Brain pericyte (primary cell): Measurements from ENCODE around the gene DDAH2.
A peak's percentile ranks its signal among the peaks of the same experiment; 100 is the strongest.

Source experiments
- DNase-seq: peaks from one replicate; pipeline ENCODE4 v3.0.0-alpha.2; 2012; ENCODE audit warnings: low read depth, low spot score

DDAH2 gene

DNA sequence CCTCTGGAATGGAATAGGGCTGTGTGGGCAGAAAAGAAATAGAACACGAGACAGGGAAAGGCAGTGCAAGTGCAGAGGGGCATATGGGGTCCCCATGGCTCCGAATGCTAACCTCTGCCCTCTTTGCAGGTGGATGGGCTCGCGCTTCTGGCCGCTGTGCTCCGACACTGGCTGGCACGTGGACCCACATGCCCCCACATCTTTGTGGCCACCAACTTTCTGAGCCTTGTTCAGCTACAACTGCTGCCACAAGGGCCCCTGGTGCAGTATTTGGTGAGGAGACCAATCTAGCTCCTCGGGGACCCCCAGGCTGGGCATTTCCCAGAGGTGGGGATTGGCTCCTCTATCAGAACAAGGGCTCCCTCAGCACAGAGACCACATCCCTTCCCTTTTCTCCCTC lies 32.2 kb upstream of the DDAH2 start:
- no peak for DNase-seq

GRCh38 chr6:31760790-31761189 lies 31.7 kb upstream of the DDAH2 start:
- no peak for DNase-seq

DNA sequence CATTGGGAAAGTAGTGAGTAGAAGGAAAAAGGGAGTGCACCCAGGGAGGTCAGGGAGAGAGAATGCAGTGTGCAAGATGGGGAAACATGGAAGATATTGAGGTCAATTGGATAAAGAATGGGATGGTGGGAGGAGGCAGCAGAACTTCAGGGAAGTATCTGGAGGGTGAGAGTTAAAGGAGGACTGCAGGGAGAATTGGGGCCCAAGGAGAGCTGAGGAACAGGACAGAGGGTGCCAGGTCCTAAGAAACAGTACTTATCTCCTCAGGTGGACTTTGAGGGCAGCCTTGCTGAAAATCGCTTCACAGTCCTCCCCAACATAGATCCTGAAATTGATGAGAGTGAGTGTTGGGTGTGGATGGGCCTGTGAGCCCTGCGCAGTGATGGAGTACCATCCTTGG lies 29.2 kb upstream of the DDAH2 start:
- no peak for DNase-seq

- DNase-seq = no peak
These were observed 23.7 kb upstream of the DDAH2 start for GRCh38 chr6:31752739-31753319.

DNA sequence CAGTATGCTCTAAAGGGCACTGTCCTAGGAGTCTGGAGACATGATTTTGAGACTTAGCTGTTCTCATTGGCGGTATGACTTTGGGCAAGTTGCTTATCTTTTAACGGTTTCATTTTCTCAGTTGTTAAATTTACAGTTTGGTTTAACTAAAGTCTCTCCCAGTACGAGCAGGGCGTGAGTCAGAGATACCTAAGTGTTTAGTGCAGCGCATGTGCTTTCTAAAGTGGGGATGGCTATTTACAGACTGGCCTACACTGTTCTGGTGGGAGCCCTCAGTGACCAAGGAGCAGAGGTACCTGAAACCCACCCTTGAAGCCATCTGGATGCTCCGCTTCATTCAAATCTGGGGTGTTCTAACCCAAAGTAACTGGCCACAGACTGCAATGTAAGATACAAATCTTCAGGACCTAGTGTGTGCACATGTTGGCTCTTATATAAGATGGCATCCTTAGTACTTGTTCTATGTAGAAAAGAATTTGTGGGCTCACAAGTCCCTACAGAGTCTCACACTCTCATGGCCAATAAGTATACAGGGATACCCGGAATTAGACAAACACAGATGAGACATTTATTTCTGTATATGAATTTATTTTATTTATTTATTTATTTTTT lies 21.4 kb upstream of the DDAH2 start:
- no peak for DNase-seq

DNA sequence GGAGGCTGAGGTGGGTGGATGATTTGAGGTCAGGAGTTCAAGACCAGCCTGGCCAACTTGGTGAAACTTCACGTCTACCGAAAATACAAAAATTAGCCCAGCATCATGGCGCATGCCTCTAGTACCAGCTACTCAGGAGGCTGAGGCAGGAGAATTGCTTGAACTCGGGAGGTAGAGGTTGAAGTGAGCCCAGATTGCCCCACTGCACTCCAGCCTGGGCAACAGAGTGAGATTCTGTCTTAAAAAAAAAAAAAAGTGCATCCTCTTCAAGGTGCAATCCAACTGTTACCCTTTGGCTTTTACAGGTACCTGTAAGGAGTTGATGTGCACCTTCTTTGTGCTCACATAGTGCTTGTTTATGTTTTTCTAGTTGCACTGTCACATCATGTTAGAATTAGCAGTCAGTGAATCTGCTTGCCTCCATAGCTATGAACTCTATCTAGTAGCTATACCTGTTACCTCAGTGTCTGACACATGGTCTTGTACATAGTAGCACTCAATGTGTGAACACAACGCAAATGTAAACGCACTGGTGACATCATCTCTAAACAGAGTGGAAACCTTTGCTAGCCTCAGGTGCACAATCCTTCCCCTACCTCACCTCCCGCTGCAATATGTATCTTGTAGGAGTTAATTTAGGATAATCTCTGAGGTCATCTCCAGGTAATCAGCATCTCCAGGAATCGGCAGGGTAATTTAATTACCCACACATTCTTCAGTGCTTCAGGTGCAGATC lies 20.4 kb upstream of the DDAH2 start:
- no peak for DNase-seq

- DNase-seq = no peak
These were observed 15.3 kb upstream of the DDAH2 start for GRCh38 chr6:31744422-31744821.

DNA sequence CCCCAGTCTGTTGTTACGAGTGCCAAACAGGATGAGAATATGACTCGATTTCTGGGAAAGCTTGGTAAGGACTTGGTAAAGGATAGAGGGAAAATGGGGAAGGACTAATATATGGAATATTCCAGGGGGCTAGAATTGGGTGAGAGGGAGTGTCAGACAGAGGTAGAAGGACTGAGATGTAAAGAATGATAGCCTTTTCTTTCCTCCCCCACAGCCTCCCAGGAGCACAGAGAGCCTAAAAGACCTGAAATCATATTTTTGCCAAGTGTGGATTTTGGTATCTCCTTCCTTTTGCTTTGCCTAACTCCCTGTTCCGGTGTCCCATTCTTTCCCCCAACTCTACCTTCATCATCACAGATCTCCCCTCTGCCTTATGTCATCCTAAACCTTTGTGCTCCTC lies 13.8 kb upstream of the DDAH2 start:
- no peak for DNase-seq

DNA sequence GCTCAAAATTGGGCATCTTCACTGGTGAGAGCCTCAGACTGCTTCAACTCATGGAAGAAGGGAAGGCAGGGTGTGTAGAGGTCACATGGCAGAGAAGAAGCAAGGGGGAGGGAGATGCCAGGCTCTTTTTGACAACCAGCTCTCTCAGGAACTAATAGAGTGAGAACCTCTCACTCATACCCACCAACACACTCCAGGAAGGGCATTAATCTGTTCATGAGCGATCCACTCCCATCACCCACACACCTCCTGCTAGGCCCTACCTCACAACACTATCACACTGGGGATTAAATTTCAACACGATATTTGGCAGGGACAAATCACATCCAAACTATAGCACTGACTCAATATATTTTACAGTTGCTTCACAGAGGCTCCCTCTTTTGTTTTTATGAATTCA lies 12.7 kb upstream of the DDAH2 start:
- DNase-seq = no peak

DNA sequence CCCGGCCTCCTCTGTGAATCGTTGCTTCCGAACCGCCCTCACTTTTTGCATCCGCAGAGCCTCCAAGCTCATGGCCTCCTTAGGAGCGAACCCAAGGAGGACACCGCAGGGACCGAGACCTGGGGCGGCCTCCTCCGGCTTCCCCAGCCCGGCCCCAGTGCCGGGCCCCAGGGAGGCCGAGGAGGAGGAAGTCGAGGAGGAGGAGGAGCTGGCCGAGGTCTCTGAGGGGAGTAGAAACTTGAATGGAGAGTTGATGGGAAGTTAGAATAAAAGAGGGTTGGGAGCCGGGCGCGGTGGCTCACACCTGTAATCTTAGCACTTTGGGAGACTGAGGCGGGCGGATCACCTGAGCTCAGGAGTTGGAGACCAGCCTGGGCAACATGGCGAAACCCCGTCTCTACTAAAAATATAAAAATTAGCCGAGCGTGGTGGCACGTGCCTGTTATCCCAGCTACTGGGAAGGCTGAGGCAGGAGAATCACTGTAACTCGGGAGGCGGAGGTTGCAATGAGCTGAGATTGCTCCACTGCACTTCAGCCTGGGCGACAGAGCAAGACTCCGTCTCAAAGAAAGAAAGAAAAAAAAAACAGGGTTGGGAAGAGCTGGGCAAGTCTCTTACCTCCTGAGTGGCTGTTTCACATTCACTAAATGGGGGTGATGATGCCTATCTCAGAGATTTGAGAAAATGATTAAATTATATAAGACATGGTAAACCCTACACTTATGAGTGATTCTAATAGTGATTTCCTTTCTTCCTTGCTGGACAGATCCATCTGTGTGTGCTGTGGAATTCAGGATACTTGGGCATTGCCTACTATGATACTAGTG lies 11.5 kb upstream of the DDAH2 start:
- no peak for DNase-seq

DNA sequence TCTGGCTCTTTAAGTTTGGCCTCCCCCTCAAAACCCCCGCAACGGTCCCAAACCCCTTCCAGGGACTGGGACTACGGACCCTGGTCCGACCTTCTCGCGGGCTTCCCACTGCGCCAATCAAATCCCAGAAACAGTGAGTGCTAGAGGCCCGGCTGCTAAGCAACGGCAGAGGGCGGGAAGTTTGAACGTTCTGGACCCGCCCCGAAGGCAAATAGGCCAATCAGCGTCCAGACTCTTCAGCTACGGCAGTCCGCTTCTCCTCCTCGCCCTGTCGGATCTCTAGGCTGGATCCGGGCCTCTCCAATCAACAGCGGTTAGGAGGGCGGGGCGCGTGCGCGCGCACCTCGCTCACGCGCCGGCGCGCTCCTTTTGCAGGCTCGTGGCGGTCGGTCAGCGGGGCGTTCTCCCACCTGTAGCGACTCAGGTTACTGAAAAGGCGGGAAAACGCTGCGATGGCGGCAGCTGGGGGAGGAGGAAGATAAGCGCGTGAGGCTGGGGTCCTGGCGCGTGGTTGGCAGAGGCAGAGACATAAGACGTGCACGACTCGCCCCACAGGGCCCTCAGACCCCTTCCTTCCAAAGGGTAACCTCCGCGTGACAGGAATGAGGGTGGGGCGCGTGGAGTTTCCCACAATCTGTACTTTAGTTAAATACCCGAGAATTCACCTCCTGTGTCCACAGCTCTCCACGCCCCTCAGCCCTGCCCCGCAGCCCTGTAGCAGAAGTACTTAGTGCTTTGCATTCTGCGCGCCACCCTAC lies 10.7 kb upstream of the DDAH2 start, which contains the start of gene MSH5:
Gene MSH5 (plus strand): TSS at position 367 of the 758 bp plus-strand sequence. CDS start 462 bp downstream, outside the sequence.
- peak; percentile 96 for DNase-seq

GRCh38 chr6:31737991-31738979 lies 9.2 kb upstream of the DDAH2 start:
- no peak for DNase-seq

DNA sequence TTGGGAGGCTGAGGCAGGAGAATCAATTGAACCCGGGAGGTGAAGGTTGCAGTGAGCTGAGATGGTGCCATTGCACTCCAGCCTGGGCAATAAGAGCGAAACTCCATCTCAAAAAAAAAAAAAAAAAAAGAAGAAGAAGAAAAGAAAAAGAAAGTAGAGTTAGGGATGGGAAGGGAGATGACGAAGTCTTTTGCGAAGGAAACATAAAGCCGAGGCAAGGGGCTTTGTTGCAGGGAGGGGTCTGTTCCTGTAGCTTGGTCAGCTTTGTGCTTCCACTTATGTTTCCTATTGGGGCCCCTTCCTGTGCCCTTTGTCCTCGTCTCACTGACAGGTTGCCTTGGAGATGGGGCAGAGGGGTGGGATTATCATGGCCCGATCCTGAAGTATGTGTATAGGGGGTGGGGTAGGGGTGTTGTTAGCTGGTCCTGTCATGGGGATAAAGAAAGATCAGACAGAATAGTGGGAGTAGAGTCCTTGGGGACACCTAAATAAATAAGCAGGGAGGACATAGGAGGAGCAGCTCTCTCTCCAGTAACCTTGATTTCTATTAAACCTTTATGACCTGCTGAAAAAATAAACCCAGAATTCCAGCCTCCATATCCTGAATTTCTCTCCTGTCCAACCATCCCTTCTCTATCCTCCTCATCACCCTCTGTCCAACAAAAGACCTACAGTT lies 8.4 kb upstream of the DDAH2 start:
- no peak for DNase-seq

GRCh38 chr6:31736768-31737314 lies 7.7 kb upstream of the DDAH2 start:
- DNase-seq = no peak

DNA sequence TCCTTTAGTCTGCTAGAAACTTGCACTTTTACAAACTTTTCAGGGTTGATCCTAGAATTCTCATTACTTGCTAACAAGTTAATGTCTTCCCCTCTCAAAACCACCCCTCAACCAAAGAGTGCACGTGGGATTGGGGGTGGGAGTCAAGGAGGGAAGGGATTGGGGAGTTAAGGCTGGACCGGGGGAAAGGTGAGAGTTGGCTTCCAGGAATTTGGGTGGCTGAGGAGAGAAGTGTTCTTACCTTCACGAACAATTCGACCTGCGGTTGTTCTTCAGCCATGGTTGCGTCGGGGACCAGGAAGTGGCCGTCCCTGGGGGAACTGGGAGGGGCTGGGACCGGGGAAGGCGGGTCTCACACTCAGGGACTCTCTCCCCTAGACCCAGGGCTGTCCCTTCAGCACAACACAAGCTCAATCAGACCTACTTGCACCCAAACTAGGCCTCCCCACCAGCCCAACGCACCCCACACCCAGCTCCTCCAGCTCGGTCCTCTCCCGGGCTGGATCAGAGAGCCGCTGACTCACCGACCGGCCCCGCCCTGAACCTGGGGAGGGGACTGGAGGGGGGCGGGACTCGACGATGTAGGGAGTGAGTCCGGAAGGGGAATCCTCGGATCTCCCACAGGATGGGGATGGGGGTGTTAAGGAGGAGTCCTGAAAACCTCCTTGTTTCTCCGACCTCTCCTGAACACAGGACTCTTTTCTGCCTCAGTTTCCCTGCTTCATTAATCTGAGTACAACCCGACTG lies 7.1 kb upstream of the DDAH2 start, which contains the start of gene CLIC1:
Gene CLIC1 (minus strand): TSS at position 510 of the 747 bp plus-strand sequence. CDS start 230 bp downstream, at position 280.
- DNase-seq = no peak

GRCh38 chr6:31734821-31735406 lies 5.8 kb upstream of the DDAH2 start:
- no peak for DNase-seq

GRCh38 chr6:31734247-31734820 lies 5.2 kb upstream of the DDAH2 start:
- DNase-seq = no peak

DNA sequence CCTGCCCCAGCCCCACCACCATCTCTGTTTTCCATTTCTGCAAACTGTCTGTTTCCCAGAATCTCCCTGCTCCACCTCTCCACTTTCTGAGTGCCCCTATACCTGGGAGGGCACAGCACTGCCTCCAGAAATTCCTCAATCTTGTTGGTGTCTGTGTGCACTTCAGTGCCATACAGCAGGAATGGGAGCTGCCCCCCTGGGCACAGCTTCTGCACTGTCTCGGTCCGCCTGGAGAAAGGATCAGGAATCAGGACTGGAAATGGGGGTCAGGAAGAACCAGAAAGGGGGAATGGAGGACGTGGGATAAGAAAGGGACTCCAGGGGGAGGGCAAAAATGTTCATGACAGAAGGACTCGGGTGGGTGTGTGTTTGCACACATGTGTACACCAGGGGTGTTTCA lies 4.6 kb upstream of the DDAH2 start:
- no peak for DNase-seq
